ENCODE measurements around the gene ADRA2B.
A peak's percentile ranks its signal among the peaks of the same experiment; 100 is the strongest.
"Not testable (repeated sequence)": the region's sequence is repeated elsewhere in the genome, so short reads cannot be mapped to it uniquely, and the experiment has no call there.

Gene ADRA2B

GRCh38 chr2:96116424-96116878, at the start of gene ADRA2B:
ADRA2B (minus strand) TSS chr2:96116571; CDS start chr2:96116149, 422 bp downstream.
- peak; percentile 67 for DNase-seq

- peak; percentile 83 for DNase-seq
Measured at GRCh38 chr2:96164459-96165184, 48.3 kb upstream of the ADRA2B start.

- peak; percentile 90 for DNase-seq
Measured at GRCh38 chr2:96163768-96164429, 47.5 kb upstream of the ADRA2B start.

GRCh38 chr2:96163415-96163767, 47.0 kb upstream of the ADRA2B start:
- no peak for DNase-seq

- no peak for DNase-seq
Measured at GRCh38 chr2:96161898-96162297, 45.5 kb upstream of the ADRA2B start.

GRCh38 chr2:96160366-96160765, 44.0 kb upstream of the ADRA2B start:
- DNase-seq, result not testable (repeated sequence)

GRCh38 chr2:96159084-96159830, 42.9 kb upstream of the ADRA2B start:
- DNase-seq, result peak; percentile 73

- DNase-seq, result no peak
Measured at GRCh38 chr2:96158554-96158940, 42.2 kb upstream of the ADRA2B start.

- peak; percentile 98 for DNase-seq
Measured at GRCh38 chr2:96157649-96158553, 41.5 kb upstream of the ADRA2B start.

- DNase-seq, result no peak
Measured at GRCh38 chr2:96156926-96157648, 40.7 kb upstream of the ADRA2B start.

- DNase-seq, result peak; percentile 74
Measured at GRCh38 chr2:96156011-96156820, 39.8 kb upstream of the ADRA2B start.

GRCh38 chr2:96154506-96155380, 38.4 kb upstream of the ADRA2B start:
- DNase-seq, result no peak

GRCh38 chr2:96153991-96154431, 37.6 kb upstream of the ADRA2B start:
- no peak for DNase-seq

- DNase-seq, result no peak
Measured at GRCh38 chr2:96153291-96153713, 36.9 kb upstream of the ADRA2B start.

- DNase-seq, result no peak
Measured at GRCh38 chr2:96152304-96153161, 36.2 kb upstream of the ADRA2B start.

GRCh38 chr2:96151595-96152303, 35.4 kb upstream of the ADRA2B start:
- no peak for DNase-seq

- no peak for DNase-seq
Measured at GRCh38 chr2:96150791-96151594, 34.6 kb upstream of the ADRA2B start.

Measured in stimulated activated CD4-positive, alpha-beta T cell treated with anti-CD3 and anti-CD28 coated beads, Interleukin-1b, Interleukin-23, amount 100 ng/mL, for 48 hours (primary cell).